HG03469 (cell line): ENCODE results near the gene GRIN2C.

ENCODE experiments used
- ATAC-seq: cut with Tn5 transposase; IDR thresholded peaks from one replicate; pipeline ENCODE4 v1.9.1; 2021; ENCODE audit warnings: mild to moderate bottlenecking, moderate library complexity, moderate number of reproducible peaks; ENCODE audit not compliant: unreplicated experiment

GRIN2C gene

GRCh38 chr17:74803388-74803930 is 56.2 kb downstream of the GRIN2C start:
- ATAC-seq = no peak

GRCh38 chr17:74801896-74802295 is 57.8 kb downstream of the GRIN2C start:
- no peak for ATAC-seq

GRCh38 chr17:74800531-74800930 is 59.2 kb downstream of the GRIN2C start:
- ATAC-seq = no peak

DNA sequence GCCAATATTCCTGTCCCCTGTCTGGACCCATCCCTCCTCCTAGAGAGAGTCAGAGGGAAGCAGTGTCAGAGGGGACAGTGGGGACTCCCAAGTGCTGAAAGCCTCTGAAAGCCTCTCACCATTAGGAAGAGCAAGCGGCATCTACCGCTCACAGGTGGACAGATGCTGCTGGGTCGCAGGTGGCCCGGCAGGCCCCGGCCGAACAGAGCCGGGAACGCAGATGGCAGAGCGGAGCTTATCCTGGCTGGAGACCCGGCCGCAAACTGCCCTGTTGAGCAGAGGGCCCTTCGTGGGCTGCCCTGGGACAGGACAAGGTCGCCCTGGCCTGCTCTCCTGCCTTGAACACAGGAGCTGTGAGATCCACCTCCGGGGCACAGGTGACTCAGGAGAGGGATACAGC is 60.6 kb downstream of the GRIN2C start:
- no peak for ATAC-seq

- ATAC-seq = no peak
Measured at GRCh38 chr17:74798239-74798707, 61.4 kb downstream of the GRIN2C start.

DNA sequence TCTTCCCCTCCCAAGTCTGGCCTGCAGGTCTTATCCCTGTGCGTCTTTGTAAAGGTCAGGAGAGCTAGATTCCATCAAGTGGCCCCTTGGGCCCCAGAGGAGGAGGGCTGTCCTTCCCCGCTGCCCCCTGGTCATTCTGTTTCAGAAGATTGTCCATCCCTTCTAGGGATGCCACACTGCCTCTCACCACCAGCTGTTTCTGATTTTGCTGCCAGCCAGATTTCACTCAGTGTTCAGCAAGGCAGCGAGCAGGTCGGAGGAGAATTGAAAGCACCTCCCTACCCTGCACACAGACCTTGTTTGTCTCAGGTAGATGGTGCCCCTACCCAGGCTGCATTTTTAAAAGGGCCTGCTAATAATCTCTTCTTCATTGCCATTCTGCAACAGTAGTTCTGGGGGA is 61.9 kb downstream of the GRIN2C start:
- ATAC-seq = no peak

GRCh38 chr17:74796866-74797265 is 62.8 kb downstream of the GRIN2C start:
- ATAC-seq = no peak

DNA sequence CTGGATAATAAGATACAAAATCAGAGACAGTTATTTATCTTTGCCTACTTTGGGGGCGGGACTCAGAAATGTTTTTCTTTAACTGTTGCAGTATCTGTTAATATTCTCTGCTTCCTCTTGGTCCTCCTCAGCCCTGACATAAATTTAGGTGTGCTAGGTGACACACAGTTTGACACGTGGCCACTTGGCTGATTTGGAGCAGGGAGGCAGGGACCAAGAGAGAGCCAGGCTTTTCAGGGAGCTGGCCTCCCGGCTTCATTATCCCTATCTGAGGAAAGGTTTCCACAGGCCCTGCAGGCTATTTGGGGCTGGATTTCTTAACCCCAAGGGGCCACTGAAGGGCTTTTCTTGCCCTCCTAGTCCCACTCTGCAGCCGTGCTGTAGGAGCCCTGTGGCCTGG is 63.5 kb downstream of the GRIN2C start:
- no peak for ATAC-seq

DNA sequence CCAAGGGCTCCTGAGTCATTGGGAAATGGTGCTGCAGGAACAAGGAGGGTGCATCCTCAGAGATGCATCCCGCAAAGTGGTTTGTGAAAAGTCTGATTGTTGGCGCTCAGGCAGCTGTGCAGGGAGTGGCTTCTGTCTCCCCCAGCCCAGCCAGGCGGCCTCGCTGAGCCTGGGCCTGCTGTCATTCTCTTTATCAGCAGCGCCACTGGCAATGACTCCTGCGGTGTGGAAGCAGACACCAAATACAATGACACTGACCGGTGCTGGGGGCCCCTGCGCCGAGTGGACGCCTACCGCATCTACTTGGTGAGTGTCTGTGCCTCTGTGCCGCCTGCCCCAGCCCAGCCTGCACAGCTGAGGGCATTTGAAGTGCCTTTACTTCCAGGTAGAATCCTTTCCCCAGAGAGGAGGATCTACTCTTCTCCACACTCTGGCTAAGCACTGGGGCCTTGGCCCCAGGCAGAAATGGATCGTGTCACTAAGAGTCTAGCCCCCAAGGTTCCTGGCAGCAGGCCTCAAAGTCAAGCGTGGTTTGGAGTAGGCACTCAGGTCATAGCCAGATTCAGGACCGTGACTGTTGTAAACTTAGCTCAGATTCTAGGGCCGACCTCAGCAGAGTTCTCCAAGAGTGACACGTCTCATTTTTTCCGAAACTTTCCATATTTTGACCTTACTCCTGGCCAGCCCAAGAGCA is 64.2 kb downstream of the GRIN2C start:
- no peak for ATAC-seq

GRCh38 chr17:74792586-74793105 is 67.0 kb downstream of the GRIN2C start:
- ATAC-seq = no peak
